ENCODE data around the gene BEND3.

DNA sequence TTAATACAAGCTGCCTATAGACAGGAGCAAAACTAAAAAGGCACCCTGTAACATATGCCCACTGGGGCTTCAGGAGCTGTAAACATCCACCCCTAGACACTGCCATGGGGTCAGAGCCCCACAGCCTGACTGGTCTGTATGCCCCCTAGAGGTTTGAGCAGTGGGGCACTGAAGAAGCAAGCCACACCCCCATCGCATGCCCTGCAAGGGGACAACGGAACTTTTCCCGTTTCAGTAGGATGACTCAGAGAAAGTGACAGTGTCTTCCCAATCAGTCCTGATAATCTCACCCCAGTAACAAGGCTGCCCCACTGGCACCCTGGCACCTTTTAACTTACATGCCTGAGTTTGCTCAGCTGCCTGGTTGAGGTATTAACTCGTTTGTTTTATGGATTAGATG, 35.9 kb downstream of the BEND3 start:
- TF ChIP-seq, protein P1, sequence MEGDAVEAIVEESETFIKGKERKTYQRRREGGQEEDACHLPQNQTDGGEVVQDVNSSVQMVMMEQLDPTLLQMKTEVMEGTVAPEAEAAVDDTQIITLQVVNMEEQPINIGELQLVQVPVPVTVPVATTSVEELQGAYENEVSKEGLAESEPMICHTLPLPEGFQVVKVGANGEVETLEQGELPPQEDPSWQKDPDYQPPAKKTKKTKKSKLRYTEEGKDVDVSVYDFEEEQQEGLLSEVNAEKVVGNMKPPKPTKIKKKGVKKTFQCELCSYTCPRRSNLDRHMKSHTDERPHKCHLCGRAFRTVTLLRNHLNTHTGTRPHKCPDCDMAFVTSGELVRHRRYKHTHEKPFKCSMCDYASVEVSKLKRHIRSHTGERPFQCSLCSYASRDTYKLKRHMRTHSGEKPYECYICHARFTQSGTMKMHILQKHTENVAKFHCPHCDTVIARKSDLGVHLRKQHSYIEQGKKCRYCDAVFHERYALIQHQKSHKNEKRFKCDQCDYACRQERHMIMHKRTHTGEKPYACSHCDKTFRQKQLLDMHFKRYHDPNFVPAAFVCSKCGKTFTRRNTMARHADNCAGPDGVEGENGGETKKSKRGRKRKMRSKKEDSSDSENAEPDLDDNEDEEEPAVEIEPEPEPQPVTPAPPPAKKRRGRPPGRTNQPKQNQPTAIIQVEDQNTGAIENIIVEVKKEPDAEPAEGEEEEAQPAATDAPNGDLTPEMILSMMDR (conservative IDR thresholded peaks at IDR 0.05 in 1 of 2, IDR thresholded peaks at IDR 0.05 in 1 of 2; ENCODE audit: extremely low read depth in 1 of 2, insufficient read depth in 1 of 2, low read depth in 1 of 2, low read length in 2 of 2) = no peak
- no peak for TF ChIP-seq EZH2 (IDR thresholded peaks at IDR 0.05; ENCODE audit: borderline replicate concordance, low read length)

Data from mammary epithelial cell (primary cell).